NCI-H2171 (cell line): ENCODE measurements around the gene TPST1.

Experiments used
- DNase-seq: peaks from one replicate; lab custom pipeline; 2025; lab: John Stamatoyannopoulos, UW

Gene TPST1

DNA sequence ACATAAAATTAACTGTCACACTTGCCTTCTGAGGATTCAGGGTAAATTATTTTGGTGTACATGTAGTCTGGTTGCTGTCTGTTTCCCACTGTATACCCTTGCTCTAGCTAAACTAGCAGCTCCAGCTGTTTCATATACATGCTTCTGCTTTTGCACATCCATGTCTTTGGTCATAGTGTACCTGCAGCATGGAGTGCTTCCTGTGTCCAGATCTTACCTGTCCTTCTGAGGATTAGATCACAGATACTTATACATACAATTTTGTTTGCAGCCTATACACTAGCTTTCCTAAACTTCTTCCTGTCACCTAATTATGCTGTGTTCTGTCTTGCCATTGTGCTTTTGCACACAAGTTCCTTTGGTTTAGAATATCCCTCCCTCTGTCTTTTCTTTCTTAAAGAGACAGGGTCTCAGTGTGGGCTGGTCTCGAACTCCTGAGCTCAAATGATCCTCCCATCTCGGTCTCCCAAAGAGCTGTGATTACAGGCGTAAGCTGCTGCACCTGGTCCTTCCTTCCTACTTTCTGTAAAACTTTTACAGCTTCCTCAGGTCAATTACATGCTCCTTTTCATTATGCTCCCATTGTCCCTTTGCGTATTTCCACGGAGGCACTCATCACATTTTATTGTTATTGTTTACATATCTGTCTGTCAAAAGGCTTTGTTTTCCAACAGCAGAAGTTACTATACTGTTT lies 33.8 kb downstream of the TPST1 start:
- no peak for DNase-seq

DNA sequence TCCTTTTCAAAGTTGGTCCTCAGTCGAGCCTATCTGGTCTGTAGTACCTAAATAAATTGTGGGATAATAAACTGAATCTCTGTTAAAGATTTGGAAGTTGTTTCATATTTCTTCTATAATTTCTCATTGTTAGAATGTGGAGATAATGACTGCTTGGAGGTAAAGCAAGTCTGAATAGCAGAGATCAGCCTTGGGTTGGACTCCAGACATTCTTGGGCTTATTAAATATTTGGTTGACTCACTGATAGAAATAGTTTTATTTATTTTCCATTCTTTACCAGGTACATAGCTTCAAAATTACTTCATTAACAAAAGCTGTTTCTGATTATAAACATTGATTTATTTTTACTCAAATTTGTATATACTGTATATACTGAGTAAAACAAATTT lies 34.3 kb downstream of the TPST1 start:
- DNase-seq = no peak

DNA sequence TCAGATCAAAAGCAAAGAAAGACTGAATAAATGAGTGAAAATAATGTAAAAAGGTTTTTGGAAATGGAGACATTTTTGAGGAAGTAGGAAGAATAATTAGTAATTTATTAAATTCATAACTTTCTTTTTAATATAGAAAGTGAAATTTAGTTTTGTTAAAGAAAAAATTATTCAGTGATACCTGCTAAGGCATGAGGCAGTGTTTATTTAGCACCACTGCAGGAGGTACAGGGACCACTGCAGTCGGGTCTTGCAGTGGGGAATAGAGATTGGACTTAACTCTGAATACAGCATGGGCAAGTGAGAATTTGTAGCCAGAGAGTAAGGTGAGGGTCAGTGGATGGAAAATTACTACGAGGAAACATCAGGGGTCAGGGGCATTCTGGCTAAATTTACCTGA lies 39.9 kb downstream of the TPST1 start:
- DNase-seq = no peak

DNA sequence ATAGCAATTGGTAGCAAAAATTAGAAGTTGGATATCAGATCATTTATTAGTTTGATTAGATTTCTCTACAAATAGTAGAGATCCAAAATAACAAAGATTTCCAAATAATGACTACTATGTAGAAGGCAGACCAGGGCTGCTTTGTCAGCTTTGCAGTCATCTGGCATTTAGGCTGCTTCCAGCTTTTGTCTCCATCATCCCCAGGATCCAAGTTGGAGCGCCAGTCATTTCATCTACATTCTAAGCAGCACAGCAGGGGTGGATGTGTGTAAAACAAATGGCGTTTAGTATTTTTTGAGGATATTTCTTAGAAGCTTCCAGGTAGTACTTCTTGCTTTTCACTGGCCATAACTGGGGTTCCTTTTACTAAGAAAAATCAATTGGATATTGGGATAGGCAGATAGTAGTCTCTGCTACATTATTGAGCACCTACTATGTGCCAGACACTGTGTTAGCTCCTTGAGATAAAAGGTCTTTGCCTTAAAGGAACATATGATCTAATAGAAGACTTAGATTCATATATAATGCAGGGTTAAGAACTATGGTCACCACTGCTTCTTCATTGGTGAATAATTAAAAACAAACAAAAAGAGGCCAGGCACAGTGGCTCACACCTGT lies 41.5 kb downstream of the TPST1 start:
- DNase-seq = no peak

DNA sequence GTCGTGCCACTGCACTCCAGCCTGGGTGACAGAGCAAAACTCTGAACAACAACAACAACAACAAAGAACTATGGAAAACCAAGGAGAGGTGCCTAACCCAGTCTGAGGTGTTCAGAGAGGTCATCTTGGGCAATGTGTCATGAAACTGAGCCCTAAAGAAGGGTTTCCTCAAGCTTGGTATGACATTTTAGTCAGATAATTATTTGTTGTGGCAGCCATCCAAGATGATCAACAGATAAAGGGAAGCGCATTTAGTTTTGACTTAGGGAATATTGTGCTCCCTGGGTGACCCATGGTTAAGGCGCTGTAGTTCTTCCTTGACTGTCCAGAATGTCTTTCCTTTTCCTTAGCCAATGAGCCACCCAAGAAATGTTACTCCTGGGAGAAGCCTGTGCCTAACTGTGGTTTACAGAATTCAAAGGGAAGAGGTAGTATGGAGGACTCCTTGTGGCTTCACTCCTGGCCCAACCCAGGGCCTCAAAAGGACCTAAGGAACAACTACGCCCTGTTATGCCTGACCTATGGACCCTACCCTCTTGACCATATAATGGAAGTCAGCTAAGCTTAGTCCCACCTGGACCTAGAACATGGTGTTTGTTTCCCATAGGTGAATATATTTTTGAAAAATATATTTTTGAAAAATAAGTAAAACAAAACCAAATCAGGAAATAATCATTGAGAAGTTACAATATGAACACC lies 42.4 kb downstream of the TPST1 start:
- DNase-seq = no peak

DNA sequence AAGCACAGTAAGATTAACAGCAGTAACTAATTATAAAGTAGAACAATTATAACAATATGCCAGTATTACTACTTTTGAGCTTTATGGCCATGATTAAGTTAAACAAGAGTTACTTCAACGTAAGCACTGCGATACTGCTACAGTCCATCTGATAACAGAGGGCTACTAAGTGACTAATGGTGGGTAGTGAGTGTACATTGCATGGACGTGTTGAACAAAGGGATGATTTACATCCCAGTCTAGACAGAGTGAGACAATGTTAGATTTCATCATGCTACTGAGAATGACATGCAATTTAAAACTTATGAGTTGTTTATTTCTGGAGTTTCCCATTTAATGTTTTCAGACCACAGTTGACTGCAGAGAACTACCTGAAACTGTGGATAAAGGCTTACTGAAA lies 45.6 kb downstream of the TPST1 start:
- DNase-seq = no peak

DNA sequence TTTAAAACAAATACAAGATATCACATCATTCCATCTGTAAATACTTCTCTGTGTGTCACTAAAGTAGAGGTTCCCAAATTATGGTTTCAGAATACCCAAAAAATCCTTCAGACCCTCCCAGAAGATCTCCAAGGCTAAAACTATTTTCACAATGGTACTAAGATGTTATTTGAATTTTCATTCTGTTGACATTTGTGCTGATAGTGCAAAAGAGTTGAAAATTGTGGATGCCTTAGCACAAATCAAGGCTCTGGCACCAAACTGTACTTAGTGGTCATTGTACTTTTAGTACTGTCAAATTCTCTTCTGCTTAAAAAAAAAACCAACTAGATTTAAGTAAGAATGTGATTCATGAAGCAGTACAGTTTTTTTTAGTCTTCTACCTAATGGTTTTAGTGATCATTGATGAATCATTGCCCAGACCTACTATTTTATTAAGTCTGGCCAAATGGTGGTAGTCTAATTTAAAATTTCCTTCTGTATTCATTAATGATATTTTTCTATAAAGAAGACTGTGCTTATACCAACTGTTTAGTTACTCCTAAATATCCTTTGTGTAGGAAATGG lies 50.5 kb downstream of the TPST1 start:
- DNase-seq = no peak

DNA sequence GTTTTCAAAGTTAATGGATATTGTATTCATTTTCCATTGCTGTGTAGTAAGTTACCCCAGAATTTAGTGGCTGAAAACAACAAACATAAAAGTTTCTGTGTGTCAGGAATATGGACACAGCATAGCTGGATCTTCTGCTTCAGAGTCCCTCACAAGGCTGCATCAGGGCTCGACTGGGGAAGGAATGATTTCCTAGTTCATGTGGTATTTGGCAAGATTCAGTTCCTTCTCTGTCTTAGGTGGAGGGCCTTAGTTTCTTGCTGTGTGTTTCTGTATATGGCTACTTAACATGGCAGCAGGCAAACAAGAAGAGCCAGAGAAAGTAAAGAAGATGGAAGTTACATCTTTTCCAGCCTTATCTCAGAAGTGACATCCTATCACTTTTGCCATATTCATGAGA lies 51.1 kb downstream of the TPST1 start:
- DNase-seq = no peak

DNA sequence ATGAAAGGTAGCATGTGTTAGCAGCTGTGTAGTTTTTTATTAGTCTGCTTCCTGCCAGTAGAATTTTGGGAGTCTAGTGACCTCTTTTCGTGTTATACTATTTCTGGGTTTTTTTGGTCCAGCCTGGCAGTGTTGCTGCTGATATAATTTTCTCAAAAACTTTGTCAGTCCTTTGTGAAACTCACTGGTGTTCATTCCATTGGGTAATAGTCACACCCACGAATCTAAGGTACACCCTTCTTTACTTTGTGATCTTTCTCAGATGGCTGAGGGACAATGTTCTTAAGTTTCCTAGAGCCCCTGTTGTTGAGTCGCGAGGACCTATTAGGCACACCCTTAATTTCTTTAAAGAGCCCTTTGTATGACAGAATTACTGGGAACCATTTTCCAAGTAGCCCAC lies 52.3 kb downstream of the TPST1 start:
- no peak for DNase-seq

DNA sequence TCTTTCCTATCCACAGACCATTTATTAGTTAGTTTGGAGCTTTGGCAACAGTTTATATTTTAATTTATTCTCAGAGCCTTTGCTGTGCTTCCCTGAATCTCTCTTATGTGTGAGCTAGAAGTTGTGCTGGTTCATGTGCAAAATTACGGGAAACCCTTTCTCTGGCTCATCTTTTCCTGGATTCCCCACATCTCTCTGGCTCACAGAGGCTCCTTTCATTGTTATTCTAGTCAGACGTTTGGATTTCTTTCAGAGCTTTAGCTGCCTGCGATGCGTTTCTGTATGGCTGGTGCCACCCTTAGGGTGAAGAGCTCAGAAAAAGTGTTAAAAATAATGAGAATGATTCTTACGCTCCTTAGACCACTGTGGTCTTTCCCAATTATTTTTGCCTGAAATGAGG lies 53.3 kb downstream of the TPST1 start:
- DNase-seq = no peak

DNA sequence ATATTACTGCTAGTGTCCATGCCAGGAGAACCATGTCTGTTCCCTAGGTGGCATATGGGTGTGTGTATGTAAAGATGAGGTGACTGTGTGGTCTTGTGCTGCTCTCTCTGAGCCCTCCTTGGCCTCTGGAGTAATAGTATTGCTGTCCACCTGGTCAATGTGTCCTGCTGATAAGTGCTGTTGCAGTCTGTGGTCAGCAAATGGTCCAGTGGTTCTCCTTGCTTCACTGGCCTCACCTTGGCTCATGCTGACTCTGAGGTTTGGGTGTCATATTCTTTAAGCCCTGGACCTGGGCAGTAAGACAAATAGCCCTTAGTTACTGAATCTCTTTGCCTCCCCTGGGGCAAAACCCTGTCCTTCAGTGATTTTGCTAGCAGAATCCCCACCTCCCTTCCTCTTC lies 56.8 kb downstream of the TPST1 start:
- no peak for DNase-seq

DNA sequence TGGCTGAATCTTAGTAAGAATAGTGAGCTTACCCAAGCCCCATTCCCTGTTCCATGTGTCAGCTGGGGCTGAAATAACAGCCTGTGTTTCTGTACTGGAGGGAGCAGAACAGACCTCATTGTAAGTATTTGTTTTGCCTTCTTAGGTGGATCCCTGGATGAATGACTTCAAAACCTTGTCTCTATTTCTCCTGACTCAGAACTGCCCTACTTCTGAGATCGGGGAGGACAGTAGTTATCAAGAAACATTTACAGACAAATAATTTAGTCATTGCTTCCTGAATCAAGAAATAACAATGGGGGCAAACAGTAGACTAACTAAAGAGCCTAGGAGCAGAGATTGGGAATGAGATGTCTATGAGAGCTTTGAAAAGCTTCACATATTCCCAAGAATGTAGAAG lies 58.8 kb downstream of the TPST1 start:
- no peak for DNase-seq

DNA sequence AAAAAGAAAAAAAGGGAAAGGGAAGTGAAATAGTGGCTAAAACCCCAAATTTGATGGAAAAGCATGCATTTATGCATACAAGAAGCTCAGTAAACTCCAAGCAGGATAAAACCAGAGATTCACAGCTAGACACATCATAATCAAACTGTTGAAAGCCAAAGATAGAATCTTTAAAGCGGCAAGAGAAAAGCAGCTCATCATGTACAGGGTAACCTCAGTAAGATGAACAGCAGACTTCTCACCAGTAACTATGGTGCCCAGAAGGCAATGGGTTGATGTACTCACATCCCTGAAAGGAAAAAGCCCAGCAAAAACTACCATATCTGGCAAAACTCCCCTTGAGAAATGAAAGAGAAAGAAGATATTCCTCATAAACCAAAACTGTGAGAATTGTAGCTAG lies 60.4 kb downstream of the TPST1 start:
- no peak for DNase-seq

DNA sequence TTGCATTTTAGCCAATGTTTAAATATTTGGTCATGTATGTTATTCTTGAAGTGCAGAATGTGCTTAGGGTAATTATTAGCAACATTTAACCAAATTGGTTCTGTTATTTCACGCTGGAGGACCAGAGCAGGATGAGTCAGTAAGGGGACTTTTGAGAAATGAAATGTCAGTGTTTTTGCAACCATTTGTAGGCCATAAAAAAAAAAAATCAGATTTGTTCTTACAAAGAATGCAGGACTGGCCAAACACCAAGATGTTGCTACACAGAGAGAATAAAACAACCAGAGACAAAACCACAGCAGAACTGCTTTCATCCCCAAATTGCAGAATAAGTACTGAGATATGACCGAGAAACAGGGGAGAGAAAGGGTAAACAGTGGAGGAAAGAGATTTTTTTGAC lies 62.1 kb downstream of the TPST1 start:
- no peak for DNase-seq

DNA sequence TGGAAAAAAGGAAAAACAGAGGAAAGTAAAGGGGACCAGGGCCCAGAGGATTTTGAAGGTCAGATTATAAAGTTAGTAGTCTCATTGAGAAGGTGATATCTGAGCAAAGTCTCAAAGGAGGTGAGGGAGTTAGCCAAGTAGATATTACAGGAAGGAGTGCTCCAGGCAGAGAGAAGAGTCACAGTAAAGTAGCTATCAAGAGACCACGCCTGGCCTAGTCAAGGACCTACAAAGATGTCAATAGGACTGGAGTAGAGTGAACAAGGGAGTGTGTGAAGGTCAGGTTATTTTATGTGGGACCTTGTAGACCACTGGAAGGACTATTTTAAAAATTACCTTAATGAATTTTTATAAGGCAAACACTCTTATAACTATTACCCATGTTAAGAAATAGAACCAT lies 64.8 kb downstream of the TPST1 start:
- DNase-seq = no peak

DNA sequence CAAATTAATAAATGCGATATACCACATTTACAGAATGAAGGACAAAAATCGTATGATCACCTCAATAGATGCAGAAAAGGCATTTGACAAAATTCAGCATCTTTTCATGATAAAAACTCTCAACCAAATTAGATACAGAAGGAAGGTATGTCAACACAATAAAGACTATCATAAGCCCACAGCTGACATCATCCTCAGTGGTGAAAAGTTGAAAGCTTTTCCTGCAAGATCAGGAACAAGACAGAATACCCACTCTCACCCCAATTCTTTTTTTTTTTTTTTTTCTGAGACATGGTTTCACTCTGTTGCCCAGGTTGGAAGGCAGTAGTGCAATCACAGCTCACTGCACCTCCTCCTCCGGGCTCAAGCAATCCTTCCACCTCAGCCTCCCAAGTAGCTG lies 67.2 kb downstream of the TPST1 start:
- no peak for DNase-seq

DNA sequence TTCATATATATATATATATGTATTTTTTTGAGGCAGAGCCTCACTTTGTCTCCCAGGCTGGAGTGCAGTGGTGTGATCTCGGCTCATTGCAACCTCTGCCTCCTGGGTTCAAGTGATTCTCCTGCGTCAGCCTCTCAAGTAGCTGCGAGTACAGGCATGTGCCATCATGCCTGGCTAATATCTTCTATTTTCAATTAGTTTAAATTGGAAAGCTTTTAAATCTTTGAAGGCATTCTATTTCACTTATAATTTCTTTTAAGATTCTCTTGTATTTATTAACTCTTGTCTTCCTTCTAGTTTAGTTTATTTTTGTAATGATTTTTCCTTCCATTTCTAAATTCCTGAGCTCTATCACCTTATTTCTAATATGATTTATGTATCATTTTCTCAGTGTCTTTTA lies 71.2 kb downstream of the TPST1 start:
- DNase-seq = no peak

DNA sequence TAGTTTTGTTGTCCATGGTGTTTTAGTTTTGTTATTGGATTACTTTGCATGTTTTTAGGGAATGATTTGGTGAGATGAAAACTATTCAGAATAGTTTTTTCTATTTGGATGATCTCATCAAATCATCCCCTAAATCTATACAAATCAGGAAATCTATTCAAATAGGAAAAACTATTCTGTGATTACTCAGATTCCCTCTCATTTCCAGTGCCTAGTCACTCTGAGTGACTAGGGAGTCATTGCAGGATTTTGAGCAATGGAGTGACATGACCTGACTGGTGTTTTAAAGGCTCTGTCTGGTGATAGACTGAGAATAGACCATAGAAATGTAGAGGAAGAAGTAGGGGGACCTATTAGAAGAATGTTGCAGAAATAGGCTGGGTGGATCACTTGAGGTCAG lies 72.4 kb downstream of the TPST1 start:
- no peak for DNase-seq

DNA sequence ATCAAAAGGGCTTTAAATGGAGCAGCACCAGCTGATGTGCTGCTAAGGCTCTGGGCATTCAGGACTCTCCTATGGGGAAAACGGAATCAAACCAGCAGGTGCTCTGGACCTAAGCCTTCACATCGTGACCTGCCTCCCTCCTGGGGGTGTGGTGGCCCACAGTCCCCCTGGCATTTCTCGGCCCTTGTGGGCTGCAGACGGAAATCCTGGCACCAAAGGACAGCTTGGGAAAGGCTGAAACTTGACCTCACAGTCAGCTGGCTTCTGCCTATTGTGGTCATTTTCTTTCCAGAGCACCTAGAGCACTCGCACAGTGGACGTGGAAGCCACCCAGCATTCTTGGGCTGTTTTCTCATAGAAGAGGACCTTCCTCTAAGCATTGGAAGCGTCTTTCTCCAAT lies 74.8 kb downstream of the TPST1 start:
- DNase-seq = no peak

DNA sequence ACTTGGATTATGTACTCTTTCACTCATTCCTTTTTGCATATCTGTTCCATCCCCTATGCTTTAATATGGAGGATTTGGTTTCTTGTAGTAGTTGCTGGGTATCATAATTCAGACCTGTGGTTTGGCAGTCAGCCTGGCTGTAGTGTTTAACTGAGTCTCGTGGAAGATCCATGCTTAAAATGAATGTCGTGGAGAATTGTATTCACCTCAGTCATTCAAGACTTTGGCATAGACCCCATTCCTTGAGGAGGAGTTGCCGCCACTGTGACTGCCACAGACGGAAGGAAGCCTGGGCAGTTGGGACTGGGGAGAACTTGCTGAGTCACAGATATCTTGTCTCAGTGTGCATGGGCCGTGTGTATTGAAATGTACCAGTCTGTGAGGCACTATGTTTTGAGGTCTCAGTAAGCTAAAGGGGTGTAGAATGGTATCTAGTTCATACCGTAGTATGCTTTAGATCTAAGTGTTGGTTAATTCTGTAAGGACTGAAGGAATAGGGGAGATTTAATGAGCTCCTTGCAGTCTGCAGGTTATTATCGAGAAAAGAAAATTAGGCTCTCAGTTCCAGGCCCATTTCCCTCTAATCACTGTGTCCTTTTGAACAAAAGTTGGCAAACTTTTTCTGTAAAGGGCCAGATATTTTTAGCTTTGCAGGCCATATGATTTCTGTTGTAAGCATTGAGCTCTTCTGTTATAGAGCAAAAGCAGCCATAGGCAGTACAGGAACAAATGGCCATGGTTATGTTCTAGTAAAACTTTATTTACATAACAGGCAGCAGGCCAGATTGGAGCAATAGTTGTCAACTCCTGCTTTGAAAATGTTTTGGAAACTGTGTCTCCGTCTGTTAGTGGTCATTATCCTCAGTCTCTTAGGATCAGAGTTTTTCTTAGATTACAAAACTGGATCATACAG lies 76.8 kb downstream of the TPST1 start:
- DNase-seq = no peak

DNA sequence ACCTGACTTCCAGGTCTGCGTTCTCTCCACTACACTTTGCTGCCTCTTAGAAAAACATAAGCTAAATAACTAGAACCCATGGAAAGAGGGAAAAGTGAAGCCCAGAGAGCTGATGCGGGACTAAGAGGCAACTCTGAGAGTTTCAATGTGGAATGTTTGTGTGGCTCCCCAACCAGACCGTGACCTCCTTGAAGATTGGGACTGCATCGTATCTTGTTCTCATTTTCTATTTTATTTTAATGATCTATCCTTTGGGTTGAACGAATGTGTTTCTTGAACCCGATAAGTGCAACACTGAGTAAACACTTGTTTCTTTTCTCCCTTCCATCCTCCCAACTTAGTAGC lies 77.4 kb downstream of the TPST1 start:
- no peak for DNase-seq
